Suprapubic skin (tissue), 4 donors: Measurements from ENCODE around the gene DNASE1. TPM values are rescaled to one million over a fixed set of nuclear protein-coding genes. Genes with fewer than 3 reads are reported as not detected.
A peak's percentile ranks its signal among the peaks of the same experiment; 100 is the strongest.
"Not testable (repeated sequence)": the region's sequence is repeated elsewhere in the genome, so short reads cannot be mapped to it uniquely, and the experiment has no call there.

Experiments
- DNase-seq, 2 donors: peaks; one replicate each; pipeline ENCODE4 v3.0.0-alpha.2; 2019; ENCODE audit warnings: low spot score in 2 of 2
- H3K27ac ChIP-seq: fragments of 200-600 bp; sonication (generic); one replicate; pipeline ENCODE4 v1.5.1; 2019
- H3K27me3 ChIP-seq: fragments of 200-600 bp; sonication (generic); one replicate; pipeline ENCODE4 v1.5.1; 2019
- H3K36me3 ChIP-seq: fragments of 200-600 bp; sonication (generic); one replicate; pipeline ENCODE4 v1.5.1; 2019
- H3K4me1 ChIP-seq: fragments of 200-600 bp; sonication (generic); one replicate; pipeline ENCODE4 v1.5.1; 2019
- H3K4me3 ChIP-seq: fragments of 200-600 bp; sonication (generic); one replicate; pipeline ENCODE4 v1.5.1; 2019; ENCODE audit warnings: mild to moderate bottlenecking
- H3K9me3 ChIP-seq: fragments of 200-600 bp; sonication (generic); one replicate; pipeline ENCODE4 v1.5.1; 2019
- EP300 ChIP-seq: sonication (generic); formaldehyde crosslinking; IDR thresholded peaks from one replicate; pipeline ENCODE4 v1.6.1; 2017; ENCODE audit warnings: antibody characterized with exemption
- POLR2A ChIP-seq, 2 donors: fragments of 450-650 bp; IDR thresholded peaks; one replicate each; pipeline ENCODE4 v1.6.1; 2017; ENCODE audit warnings: antibody characterized with exemption in 2 of 2, mild to moderate bottlenecking in 2 of 2, moderate library complexity in 2 of 2
- POLR2AphosphoS5 ChIP-seq, 3 donors: sonication (generic); formaldehyde crosslinking; IDR thresholded peaks; one replicate each; pipeline ENCODE4 v1.6.1; 2017; ENCODE audit warnings: antibody characterized with exemption in 3 of 3
- WGBS: methylation state at CpG from one replicate; pipeline ENCODE4 v1.1.5; 2018; 5-methylcytosine and 5-hydroxymethylcytosine counted together
- total RNA-seq, 4 donors: library from RNA; depleted of rRNA; stranded (reverse); fragments of >200 nt; gene quantifications; one replicate each; pipeline ENCODE4 v1.1.0, GENCODE V29; 2016
- TF ChIP-seq, protein P1 (sequence below), 2 donors: fragments of 200-600 bp in 1 of 2; fragments of 450-650 bp in 1 of 2; sonication (generic) in 1 of 2; IDR thresholded peaks; one replicate each; pipeline ENCODE4 v1.5.1; 2016 to 2019; ENCODE audit warnings: antibody characterized with exemption in 2 of 2, mild to moderate bottlenecking in 1 of 2, moderate library complexity in 1 of 2

DNASE1 gene
- total RNA-seq, 4 donors from 2014 or later, result 11.0 to 32.7 (median 23.0) TPM

DNA sequence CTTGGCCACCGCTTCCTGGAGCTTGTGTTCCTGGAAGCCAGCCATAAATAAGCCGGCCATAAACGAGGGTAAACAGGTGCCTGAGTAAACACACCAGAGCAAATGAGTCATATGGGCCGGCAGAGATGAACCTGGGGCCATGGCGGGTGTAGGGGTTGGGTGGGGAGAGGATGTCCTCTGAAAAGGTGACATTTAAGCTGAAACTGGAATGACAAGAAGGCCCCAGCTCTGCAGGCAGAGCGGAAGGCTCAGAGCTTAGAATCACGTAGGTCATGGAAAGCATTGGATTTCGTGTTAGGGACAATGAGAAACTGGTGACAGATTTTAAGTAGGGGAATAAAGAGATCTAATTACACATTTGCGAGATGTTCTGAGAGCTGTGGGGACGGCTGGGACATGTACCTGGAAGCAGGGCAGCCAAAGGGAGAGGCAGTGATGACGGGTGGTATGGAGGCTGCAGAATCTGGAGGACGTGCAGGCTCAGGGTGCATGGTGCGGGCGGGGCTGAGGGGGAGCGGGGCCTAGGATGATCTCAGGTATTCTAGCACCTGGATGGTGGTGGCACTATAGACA lies 8.1 kb upstream of the DNASE1 start:
- WGBS, result 82% methylated on average over 15 of the region's 15 CpGs
- Histone ChIP-seq H3K4me3 (no peak overlapping the region), H3K9me3 (no peaks in the 10 kb centered on the region), H3K27ac (no peak overlapping the region), H3K4me1 (peaks cover 9% of the 10 kb centered on the region), H3K36me3 (peaks cover 2% of the 10 kb centered on the region), H3K27me3 (no peaks in the 10 kb centered on the region)
- no peak for TF ChIP-seq EP300
- no peak for TF ChIP-seq POLR2A (IDR thresholded peaks at IDR 0.05)
- DNase-seq, result peak; percentile 38 to 65

DNA sequence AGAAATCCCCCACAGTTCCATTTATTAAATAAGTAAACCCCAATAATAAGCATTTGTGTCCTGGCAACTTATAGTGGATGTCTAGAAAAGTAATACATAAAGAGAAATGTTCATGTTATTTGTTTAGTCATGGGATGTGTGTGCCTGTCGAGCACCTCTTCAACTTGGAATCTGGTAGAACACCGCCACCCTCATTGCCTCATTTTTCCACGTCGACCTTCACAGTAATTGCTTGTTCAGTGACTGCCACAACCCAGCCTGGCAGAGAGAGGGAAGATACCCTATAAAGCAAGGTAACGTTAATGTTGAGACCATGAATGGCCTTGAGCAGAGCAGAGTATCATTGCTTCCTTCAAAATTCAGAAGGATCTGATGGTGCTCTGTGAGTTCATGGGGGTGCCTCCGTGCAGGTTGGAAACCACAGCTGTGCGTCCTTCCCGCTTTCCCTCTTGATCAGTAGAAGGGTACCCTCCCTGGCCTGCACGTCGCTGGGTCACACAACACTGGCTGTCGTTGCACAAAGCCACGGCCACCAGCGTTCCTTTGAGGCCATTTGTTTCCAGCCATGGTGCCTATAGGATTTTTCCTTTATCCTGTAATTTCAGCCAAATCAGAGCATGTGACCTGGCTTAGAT lies 3.7 kb upstream of the DNASE1 start:
- no peaks in the 10 kb centered on the region for H3K27me3 ChIP-seq
- no peak overlapping the region for H3K27ac ChIP-seq
- no peak overlapping the region for H3K4me3 ChIP-seq
- H3K9me3 ChIP-seq, result no peaks in the 10 kb centered on the region
- TF ChIP-seq EP300 (no peak), POLR2AphosphoS5 (IDR thresholded peaks at IDR 0.05) (no peak)
- H3K4me1 ChIP-seq, result no peaks in the 10 kb centered on the region
- WGBS, result 90% methylated on average over 13 of the region's 13 CpGs
- DNase-seq, result peak; percentile 28 to 64
- peaks cover 19% of the 10 kb centered on the region for H3K36me3 ChIP-seq

- Histone ChIP-seq H3K4me1 (no peaks in the 10 kb centered on the region), H3K27ac (no peak overlapping the region), H3K9me3 (no peaks in the 10 kb centered on the region), H3K4me3 (no peak overlapping the region), H3K36me3 (peaks cover 28% of the 10 kb centered on the region), H3K27me3 (no peaks in the 10 kb centered on the region)
- DNase-seq, result peak; percentile 44 to 57
- 60% methylated on average over 7 of the region's 18 CpGs for WGBS
- TF ChIP-seq, protein P1, sequence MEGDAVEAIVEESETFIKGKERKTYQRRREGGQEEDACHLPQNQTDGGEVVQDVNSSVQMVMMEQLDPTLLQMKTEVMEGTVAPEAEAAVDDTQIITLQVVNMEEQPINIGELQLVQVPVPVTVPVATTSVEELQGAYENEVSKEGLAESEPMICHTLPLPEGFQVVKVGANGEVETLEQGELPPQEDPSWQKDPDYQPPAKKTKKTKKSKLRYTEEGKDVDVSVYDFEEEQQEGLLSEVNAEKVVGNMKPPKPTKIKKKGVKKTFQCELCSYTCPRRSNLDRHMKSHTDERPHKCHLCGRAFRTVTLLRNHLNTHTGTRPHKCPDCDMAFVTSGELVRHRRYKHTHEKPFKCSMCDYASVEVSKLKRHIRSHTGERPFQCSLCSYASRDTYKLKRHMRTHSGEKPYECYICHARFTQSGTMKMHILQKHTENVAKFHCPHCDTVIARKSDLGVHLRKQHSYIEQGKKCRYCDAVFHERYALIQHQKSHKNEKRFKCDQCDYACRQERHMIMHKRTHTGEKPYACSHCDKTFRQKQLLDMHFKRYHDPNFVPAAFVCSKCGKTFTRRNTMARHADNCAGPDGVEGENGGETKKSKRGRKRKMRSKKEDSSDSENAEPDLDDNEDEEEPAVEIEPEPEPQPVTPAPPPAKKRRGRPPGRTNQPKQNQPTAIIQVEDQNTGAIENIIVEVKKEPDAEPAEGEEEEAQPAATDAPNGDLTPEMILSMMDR (IDR thresholded peaks at IDR 0.05), result no peak
- TF ChIP-seq POLR2A (IDR thresholded peaks at IDR 0.05) (no peak), EP300 (no peak), POLR2AphosphoS5 (IDR thresholded peaks at IDR 0.05) (no peak)
Measured at GRCh38 chr16:3651461-3652372, 2.8 kb upstream of the DNASE1 start.

GRCh38 chr16:3652373-3653195 lies 1.9 kb upstream of the DNASE1 start:
- TF ChIP-seq EP300, result no peak
- H3K36me3 ChIP-seq, result peaks cover 37% of the 10 kb centered on the region
- H3K27ac ChIP-seq, result no peak overlapping the region
- no peaks in the 10 kb centered on the region for H3K27me3 ChIP-seq
- 86% methylated on average over 14 of the region's 14 CpGs for WGBS
- no peaks in the 10 kb centered on the region for H3K9me3 ChIP-seq
- peak; percentile 51 to 65 for DNase-seq
- no peak overlapping the region for H3K4me3 ChIP-seq
- no peaks in the 10 kb centered on the region for H3K4me1 ChIP-seq

- peak; percentile 40 to 74 for DNase-seq
- no peaks in the 10 kb centered on the region for H3K27me3 ChIP-seq
- H3K36me3 ChIP-seq, result peaks cover 61% of the 10 kb centered on the region
- 93% methylated on average over 12 of the region's 12 CpGs for WGBS
- TF ChIP-seq, protein P1 (IDR thresholded peaks at IDR 0.05), result no peak
- TF ChIP-seq EP300, result no peak
- no peak for TF ChIP-seq POLR2AphosphoS5 (IDR thresholded peaks at IDR 0.05)
- no peak for TF ChIP-seq POLR2A (IDR thresholded peaks at IDR 0.05)
- H3K9me3 ChIP-seq, result no peaks in the 10 kb centered on the region
- no peak overlapping the region for H3K4me3 ChIP-seq
- H3K4me1 ChIP-seq, result no peaks in the 10 kb centered on the region
- no peak overlapping the region for H3K27ac ChIP-seq
Measured at GRCh38 chr16:3655030-3655395, 522 bp downstream of the DNASE1 start.

DNA sequence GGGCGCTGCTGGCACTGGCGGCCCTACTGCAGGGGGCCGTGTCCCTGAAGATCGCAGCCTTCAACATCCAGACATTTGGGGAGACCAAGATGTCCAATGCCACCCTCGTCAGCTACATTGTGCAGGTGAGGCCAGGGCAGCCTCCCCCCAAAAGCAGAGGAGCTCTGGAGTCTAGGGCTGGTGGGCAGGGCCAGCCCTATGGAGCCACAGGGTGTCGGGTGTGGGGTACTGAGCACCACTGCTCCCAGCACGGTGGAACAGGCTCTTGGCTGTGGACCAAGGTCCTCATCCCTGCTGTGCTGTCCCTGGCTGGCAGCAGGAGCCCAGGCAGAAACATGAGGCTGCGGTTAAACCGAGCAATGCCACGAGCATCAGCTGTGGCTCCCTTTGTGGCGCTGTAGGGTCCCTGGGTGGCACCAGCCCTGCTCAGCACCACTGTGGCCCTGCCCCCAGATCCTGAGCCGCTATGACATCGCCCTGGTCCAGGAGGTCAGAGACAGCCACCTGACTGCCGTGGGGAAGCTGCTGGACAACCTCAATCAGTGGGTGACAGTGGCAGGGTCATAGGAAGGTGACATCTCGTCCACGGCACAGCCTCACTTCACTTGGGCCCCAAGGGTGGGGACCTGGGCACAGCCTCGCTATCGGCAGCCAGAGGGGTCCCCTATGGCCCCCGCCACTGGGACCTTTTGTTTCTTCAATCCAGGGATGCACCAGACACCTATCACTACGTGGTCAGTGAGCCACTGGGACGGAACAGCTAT lies 1.1 kb downstream of the DNASE1 start:
- Histone ChIP-seq H3K9me3 (no peaks in the 10 kb centered on the region), H3K4me1 (no peaks in the 10 kb centered on the region), H3K27ac (no peak overlapping the region), H3K36me3 (peaks cover 67% of the 10 kb centered on the region), H3K4me3 (no peak overlapping the region), H3K27me3 (no peaks in the 10 kb centered on the region)
- TF ChIP-seq POLR2AphosphoS5 (IDR thresholded peaks at IDR 0.05) (no peak), POLR2A (IDR thresholded peaks at IDR 0.05) (no peak), EP300 (no peak)
- TF ChIP-seq, protein P1 (IDR thresholded peaks at IDR 0.05), result no peak
- DNase-seq, result peak; percentile 48 to 69
- 93% methylated on average over 11 of the region's 21 CpGs for WGBS

DNA sequence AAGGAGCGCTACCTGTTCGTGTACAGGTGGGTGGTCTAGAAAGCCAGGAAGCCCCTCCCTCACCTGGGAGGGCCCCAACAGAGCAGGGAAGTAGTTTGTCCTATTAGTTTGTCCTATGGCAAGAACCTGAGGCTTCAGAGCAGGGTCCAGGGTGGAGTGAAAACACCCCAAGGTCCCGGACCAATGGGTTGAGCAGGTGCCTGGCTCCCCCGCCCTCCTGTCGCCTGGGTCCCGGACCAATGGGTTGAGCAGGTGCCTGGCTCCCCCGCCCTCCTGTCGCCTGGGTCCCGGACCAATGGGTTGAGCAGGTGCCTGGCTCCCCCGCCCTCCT lies 1.6 kb downstream of the DNASE1 start:
- WGBS, result 92% methylated on average over 2 of the region's 10 CpGs
- DNase-seq, H3K27me3 ChIP-seq, H3K27ac ChIP-seq, H3K4me3 ChIP-seq, H3K4me1 ChIP-seq, H3K9me3 ChIP-seq: not testable (repeated sequence)
- H3K36me3 ChIP-seq, result peaks cover 71% of the 10 kb centered on the region
